Measurements from ENCODE around the gene TMX3.

DNA sequence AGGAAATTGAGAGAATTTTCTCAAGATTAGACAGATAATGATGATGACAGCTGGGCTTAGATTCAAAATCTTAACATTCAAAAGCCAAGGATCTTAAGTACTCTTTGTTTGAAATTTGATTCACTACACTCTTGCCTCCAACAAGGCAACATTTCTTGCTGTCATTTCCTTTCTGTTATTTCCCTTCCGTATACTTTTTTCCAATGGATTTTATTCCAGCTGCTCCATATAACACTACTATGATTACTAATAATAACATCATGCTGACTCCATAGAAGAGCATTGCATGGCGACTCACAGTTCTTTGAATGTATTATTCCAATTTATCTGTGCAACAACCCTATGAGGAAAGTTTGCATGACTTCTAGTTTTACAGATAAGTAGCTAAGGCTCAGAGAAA lies 49.1 kb upstream of the TMX3 start:
- TF ChIP-seq ZNF121 (CRISPR knock-in tag; IDR thresholded peaks at IDR 0.05) = no peak
- TF ChIP-seq, protein P1, sequence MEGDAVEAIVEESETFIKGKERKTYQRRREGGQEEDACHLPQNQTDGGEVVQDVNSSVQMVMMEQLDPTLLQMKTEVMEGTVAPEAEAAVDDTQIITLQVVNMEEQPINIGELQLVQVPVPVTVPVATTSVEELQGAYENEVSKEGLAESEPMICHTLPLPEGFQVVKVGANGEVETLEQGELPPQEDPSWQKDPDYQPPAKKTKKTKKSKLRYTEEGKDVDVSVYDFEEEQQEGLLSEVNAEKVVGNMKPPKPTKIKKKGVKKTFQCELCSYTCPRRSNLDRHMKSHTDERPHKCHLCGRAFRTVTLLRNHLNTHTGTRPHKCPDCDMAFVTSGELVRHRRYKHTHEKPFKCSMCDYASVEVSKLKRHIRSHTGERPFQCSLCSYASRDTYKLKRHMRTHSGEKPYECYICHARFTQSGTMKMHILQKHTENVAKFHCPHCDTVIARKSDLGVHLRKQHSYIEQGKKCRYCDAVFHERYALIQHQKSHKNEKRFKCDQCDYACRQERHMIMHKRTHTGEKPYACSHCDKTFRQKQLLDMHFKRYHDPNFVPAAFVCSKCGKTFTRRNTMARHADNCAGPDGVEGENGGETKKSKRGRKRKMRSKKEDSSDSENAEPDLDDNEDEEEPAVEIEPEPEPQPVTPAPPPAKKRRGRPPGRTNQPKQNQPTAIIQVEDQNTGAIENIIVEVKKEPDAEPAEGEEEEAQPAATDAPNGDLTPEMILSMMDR (IDR thresholded peaks at IDR 0.05) = no peak
